Lower lobe of right lung (tissue), 2 donors: ENCODE results near the gene PCDH1. TPM values are rescaled to one million over a fixed set of nuclear protein-coding genes. Genes with fewer than 3 reads are reported as not detected.
A peak's percentile ranks its signal among the peaks of the same experiment; 100 is the strongest.

Experiments
- ATAC-seq, 2 donors: fragments of 200-7000 bp; cut with Tn5 transposase; one replicate each; pipeline ENCODE4 v1.9.1; 2020 to 2022; ENCODE audit warnings: mild to moderate bottlenecking in 2 of 2, moderate library complexity in 2 of 2
- DNase-seq: peaks from one replicate; pipeline ENCODE4 v3.0.0-alpha.2; 2020
- H3K27ac ChIP-seq: fragments of 200-600 bp; one replicate; pipeline ENCODE4 v1.8.0; 2022
- H3K27me3 ChIP-seq: fragments of 200-600 bp; one replicate; pipeline ENCODE4 v1.8.0; 2022; ENCODE audit warnings: low read depth
- H3K36me3 ChIP-seq: fragments of 200-600 bp; one replicate; pipeline ENCODE4 v1.8.0; 2022; ENCODE audit warnings: mild to moderate bottlenecking
- H3K4me1 ChIP-seq: fragments of 200-600 bp; one replicate; pipeline ENCODE4 v1.8.0; 2022
- H3K4me3 ChIP-seq: fragments of 200-600 bp; one replicate; pipeline ENCODE4 v1.8.0; 2022; ENCODE audit warnings: mild to moderate bottlenecking
- H3K9me3 ChIP-seq: fragments of 200-600 bp; one replicate; pipeline ENCODE4 v1.8.0; 2022
- CTCF ChIP-seq: fragments of 200-600 bp; IDR thresholded peaks from one replicate; pipeline ENCODE4 v1.8.0; 2022; ENCODE audit warnings: antibody characterized with exemption, mild to moderate bottlenecking
- intact Hi-C: fragments of 100-400 bp; cut with DNase I; formaldehyde crosslinking; loops from one replicate; pipeline ENCODE4 v1.11.0; 2022
- total RNA-seq: library from RNA; stranded (reverse); fragmentation: NEBNext Ultra II Directional; extraction: Animal tissue kit (Norgen Biotek cat#: 25700); gene quantifications from one replicate; pipeline ENCODE4 v1.2.1, GENCODE V29; 2021
- donor health status: DM: no; HTN: yes; CAD: no; lungs with severe emphysema.

The PCDH1 gene
- total RNA-seq, 1 donor from 2014 or later: 55.7 TPM

DNA sequence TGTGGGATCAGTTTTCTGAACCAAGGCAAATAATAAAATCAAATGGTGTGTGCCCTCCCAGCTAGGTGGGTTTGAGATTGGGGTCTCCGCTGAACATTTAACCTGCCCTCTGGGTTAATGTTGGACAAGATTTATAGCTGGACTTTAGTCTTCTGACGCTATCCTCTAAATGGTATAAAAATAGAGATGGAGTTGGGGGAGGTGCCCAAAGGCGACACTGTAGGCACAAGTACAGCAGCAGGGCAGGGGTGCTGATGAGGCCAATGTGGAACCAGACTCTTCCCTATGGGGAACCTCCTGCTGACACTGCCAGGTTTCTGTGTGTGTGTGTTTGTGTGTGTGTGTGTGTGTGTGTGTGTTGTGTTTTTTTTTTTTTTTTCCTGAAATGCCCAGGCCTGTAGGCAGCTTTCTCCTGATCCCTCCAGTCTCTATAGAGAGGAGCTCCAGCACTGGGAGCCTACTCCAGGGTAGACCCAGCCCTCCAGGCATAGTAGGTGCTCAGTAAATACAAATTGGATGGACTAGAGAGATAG lies 37.9 kb downstream of the PCDH1 start:
- no peak overlapping the region for H3K4me3 ChIP-seq
- H3K9me3 ChIP-seq: no peaks in the 10 kb centered on the region
- DNase-seq: no peak
- intact Hi-C loops: no loop called here
- H3K36me3 ChIP-seq: no peaks in the 10 kb centered on the region
- peaks cover 68% of the 10 kb centered on the region for H3K4me1 ChIP-seq
- H3K27me3 ChIP-seq: no peaks in the 10 kb centered on the region
- ATAC-seq: no peak
- peak overlapping the region; percentile 31 for H3K27ac ChIP-seq
- TF ChIP-seq CTCF: no peak

- Histone ChIP-seq H3K36me3 (no peaks in the 10 kb centered on the region), H3K4me1 (peaks cover 75% of the 10 kb centered on the region), H3K4me3 (no peak overlapping the region), H3K27ac (peak overlapping the region; percentile 41), H3K27me3 (no peaks in the 10 kb centered on the region), H3K9me3 (no peaks in the 10 kb centered on the region)
- no peak for TF ChIP-seq CTCF
- intact Hi-C loops: no loop called here
- DNase-seq: no peak
- no peak for ATAC-seq
Observed at GRCh38 chr5:141839015-141839513, 39.1 kb downstream of the PCDH1 start.

GRCh38 chr5:141838326-141839014 lies 39.7 kb downstream of the PCDH1 start:
- no peaks in the 10 kb centered on the region for H3K27me3 ChIP-seq
- no peaks in the 10 kb centered on the region for H3K9me3 ChIP-seq
- DNase-seq (peak; percentile 20), ATAC-seq (no peak)
- peaks cover 71% of the 10 kb centered on the region for H3K4me1 ChIP-seq
- no peak overlapping the region for H3K4me3 ChIP-seq
- H3K36me3 ChIP-seq: no peaks in the 10 kb centered on the region
- no peak for TF ChIP-seq CTCF
- intact Hi-C loops: no loop called here
- H3K27ac ChIP-seq: peak overlapping the region; percentile 41

GRCh38 chr5:141835928-141836670 lies 42.1 kb downstream of the PCDH1 start:
- Histone ChIP-seq H3K27me3 (no peaks in the 10 kb centered on the region), H3K4me3 (no peak overlapping the region), H3K36me3 (no peaks in the 10 kb centered on the region), H3K4me1 (peaks cover 54% of the 10 kb centered on the region), H3K9me3 (no peaks in the 10 kb centered on the region), H3K27ac (peak overlapping the region; percentile 67)
- DNase-seq: no peak
- no peak for TF ChIP-seq CTCF
- intact Hi-C loops: no loop called here
- peak in 1 of 2 donors; percentile 39 for ATAC-seq

- no peak for ATAC-seq
- DNase-seq: no peak
- H3K27ac ChIP-seq: peak overlapping the region; percentile 67
- H3K27me3 ChIP-seq: no peaks in the 10 kb centered on the region
- H3K4me1 ChIP-seq: peaks cover 44% of the 10 kb centered on the region
- no peak for TF ChIP-seq CTCF
- no peaks in the 10 kb centered on the region for H3K9me3 ChIP-seq
- no peaks in the 10 kb centered on the region for H3K36me3 ChIP-seq
- intact Hi-C loops: no loop called here
- H3K4me3 ChIP-seq: no peak overlapping the region
Observed at GRCh38 chr5:141834331-141834730, 43.9 kb downstream of the PCDH1 start.
